ENCODE measurements around the gene TLE1.

TLE1 gene

GRCh38 chr9:81621118-81621517, 68.2 kb downstream of the TLE1 start:
- no peak overlapping the region for H2AFZ ChIP-seq (ENCODE audit: low read length)
- no peaks in the 10 kb centered on the region for H4K20me1 ChIP-seq (ENCODE audit: insufficient read depth, low read length, poor library complexity, severe bottlenecking)
- no peak for TF ChIP-seq EZH2phosphoT487 (IDR thresholded peaks at IDR 0.05; ENCODE audit: borderline replicate concordance)
- TF ChIP-seq CTCF (conservative IDR thresholded peaks at IDR 0.05; ENCODE audit: low read length): no peak
- no peaks in the 10 kb centered on the region for H3K27me3 ChIP-seq (ENCODE audit: insufficient read depth, low read length, poor library complexity, severe bottlenecking)
- peak overlapping the region; percentile 77 for H3K4me2 ChIP-seq (ENCODE audit: low read depth, low read length, poor library complexity, severe bottlenecking)
- H3K36me3 ChIP-seq (ENCODE audit: insufficient read depth, low read length): no peaks in the 10 kb centered on the region; the same call in 1 of the 2 replicates
- peak overlapping the region; percentile 58 for H3K9ac ChIP-seq (ENCODE audit: low read depth, low read length, poor library complexity, severe bottlenecking)
- H3F3A ChIP-seq (ENCODE audit: low read depth): no peaks in the 10 kb centered on the region
- H3K4me3 ChIP-seq (ENCODE audit: low read length, poor library complexity, severe bottlenecking): no peak overlapping the region
- peaks cover 44% of the 10 kb centered on the region for H3K4me1 ChIP-seq (ENCODE audit: insufficient read depth, low read length, poor library complexity, severe bottlenecking)
- H3K9me2 ChIP-seq (replicated peaks; ENCODE audit: low read depth, low read length): no peaks in the 10 kb centered on the region
- H3K9me3 ChIP-seq (ENCODE audit: insufficient read depth, low read depth, low read length): no peaks in the 10 kb centered on the region
- no peaks in the 10 kb centered on the region for H3K79me2 ChIP-seq (ENCODE audit: insufficient read depth, low read length)

- peaks cover 45% of the 10 kb centered on the region for H3K4me1 ChIP-seq (ENCODE audit: insufficient read depth, low read length, poor library complexity, severe bottlenecking)
- H4K20me1 ChIP-seq (ENCODE audit: insufficient read depth, low read length, poor library complexity, severe bottlenecking): no peaks in the 10 kb centered on the region
- peak overlapping the region; percentile 77 for H3K4me2 ChIP-seq (ENCODE audit: low read depth, low read length, poor library complexity, severe bottlenecking)
- H2AFZ ChIP-seq (ENCODE audit: low read length): peak overlapping the region; percentile 64
- no peaks in the 10 kb centered on the region for H3K9me3 ChIP-seq (ENCODE audit: insufficient read depth, low read depth, low read length)
- H3K79me2 ChIP-seq (ENCODE audit: insufficient read depth, low read length): no peaks in the 10 kb centered on the region
- H3K9ac ChIP-seq (ENCODE audit: low read depth, low read length, poor library complexity, severe bottlenecking): peak overlapping the region; percentile 58
- TF ChIP-seq EZH2phosphoT487 (IDR thresholded peaks at IDR 0.05; ENCODE audit: borderline replicate concordance) (no peak), CTCF (conservative IDR thresholded peaks at IDR 0.05; ENCODE audit: low read length) (no peak)
- H3K36me3 ChIP-seq (ENCODE audit: insufficient read depth, low read length): no peaks in the 10 kb centered on the region; the same call in 1 of the 2 replicates
- no peaks in the 10 kb centered on the region for H3F3A ChIP-seq (ENCODE audit: low read depth)
- no peaks in the 10 kb centered on the region for H3K27me3 ChIP-seq (ENCODE audit: insufficient read depth, low read length, poor library complexity, severe bottlenecking)
- peak overlapping the region; percentile 60 for H3K4me3 ChIP-seq (ENCODE audit: low read length, poor library complexity, severe bottlenecking)
- no peaks in the 10 kb centered on the region for H3K9me2 ChIP-seq (replicated peaks; ENCODE audit: low read depth, low read length)
Measured at GRCh38 chr9:81620002-81620390, 69.4 kb downstream of the TLE1 start.

- no peaks in the 10 kb centered on the region for H3K27me3 ChIP-seq (ENCODE audit: insufficient read depth, low read length, poor library complexity, severe bottlenecking)
- H2AFZ ChIP-seq (ENCODE audit: low read length): peak overlapping the region; percentile 64
- H3K9me2 ChIP-seq (replicated peaks; ENCODE audit: low read depth, low read length): no peaks in the 10 kb centered on the region
- H4K20me1 ChIP-seq (ENCODE audit: insufficient read depth, low read length, poor library complexity, severe bottlenecking): no peaks in the 10 kb centered on the region
- H3K79me2 ChIP-seq (ENCODE audit: insufficient read depth, low read length): no peaks in the 10 kb centered on the region
- no peaks in the 10 kb centered on the region for H3K9me3 ChIP-seq (ENCODE audit: insufficient read depth, low read depth, low read length)
- H3F3A ChIP-seq (ENCODE audit: low read depth): no peaks in the 10 kb centered on the region
- peak overlapping the region; percentile 77 for H3K4me2 ChIP-seq (ENCODE audit: low read depth, low read length, poor library complexity, severe bottlenecking)
- TF ChIP-seq CTCF (conservative IDR thresholded peaks at IDR 0.05; ENCODE audit: low read length) (peak; percentile 42), EZH2phosphoT487 (IDR thresholded peaks at IDR 0.05; ENCODE audit: borderline replicate concordance) (no peak)
- H3K4me1 ChIP-seq (ENCODE audit: insufficient read depth, low read length, poor library complexity, severe bottlenecking): peaks cover 45% of the 10 kb centered on the region
- peak overlapping the region; percentile 60 for H3K4me3 ChIP-seq (ENCODE audit: low read length, poor library complexity, severe bottlenecking)
- H3K9ac ChIP-seq (ENCODE audit: low read depth, low read length, poor library complexity, severe bottlenecking): peak overlapping the region; percentile 58
- H3K36me3 ChIP-seq (ENCODE audit: insufficient read depth, low read length): peaks cover 3% of the 10 kb centered on the region; the same call in 1 of the 2 replicates
Measured at GRCh38 chr9:81619353-81620001, 69.9 kb downstream of the TLE1 start.

Measured in Loucy (cell line).